GM19240 (cell line): ENCODE data around the gene APOBR.
"Not testable (repeated sequence)": the region's sequence is repeated elsewhere in the genome, so short reads cannot be mapped to it uniquely, and the experiment has no call there.

Experiments used
- DNase-seq: peaks from one replicate; pipeline ENCODE4 v3.0.0; 2011; ENCODE audit warnings: low spot score; ENCODE audit not compliant: insufficient read length

Gene APOBR

GRCh38 chr16:28498666-28499381 lies 4.4 kb downstream of the APOBR start:
- no peak for DNase-seq

DNA sequence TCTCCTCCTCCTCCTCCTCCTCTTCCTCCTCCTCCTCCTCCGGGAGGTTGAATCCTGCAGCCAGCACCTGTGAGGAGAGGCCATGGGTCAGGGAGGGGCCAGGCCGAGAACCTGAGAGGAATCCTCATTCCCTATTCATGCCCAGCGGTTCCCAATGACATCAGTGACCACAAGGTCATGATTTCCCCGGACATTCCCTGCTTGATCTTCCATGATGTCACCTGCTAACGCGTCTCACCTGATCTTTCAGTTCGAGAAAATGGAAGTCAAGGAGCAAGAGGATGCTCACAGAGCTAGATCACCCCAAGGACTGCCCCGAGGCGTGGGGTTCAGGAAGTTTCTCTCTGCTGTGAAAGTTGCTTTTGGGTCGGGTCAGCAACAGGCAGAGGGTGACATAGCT lies 5.4 kb downstream of the APOBR start:
- DNase-seq: no peak

DNA sequence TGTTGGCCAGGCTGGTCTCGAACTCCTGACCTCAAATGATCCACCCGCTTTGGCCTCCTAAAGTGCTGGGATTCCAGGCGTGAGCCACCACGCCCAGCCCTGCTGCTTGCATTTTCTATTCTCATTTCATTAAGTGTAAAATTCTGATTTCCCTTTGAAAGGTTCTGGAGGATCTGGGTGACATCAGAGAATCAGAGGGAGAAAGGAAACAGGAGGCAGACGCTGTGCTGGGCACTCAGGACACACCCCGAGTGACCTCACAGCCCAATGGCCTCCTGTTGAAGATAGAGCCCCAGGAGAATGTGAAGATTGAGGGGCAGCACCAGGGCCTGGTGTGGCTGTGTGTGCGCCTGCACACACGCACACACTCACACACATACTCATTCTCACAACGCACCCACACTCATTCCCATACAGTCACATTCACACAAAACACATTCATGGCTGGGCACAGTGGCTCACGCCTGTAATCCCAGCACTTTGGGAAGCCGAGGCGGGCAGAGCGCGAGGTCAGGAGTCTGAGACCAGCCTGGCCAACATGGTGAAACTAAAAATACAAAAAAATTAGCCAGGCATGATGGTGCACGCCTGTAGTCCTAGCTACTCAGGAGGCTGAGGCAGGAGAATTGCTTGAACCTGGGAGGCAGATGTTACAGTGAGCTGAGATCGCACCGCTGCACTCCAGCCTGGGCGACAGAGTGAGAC lies 6.2 kb downstream of the APOBR start:
- DNase-seq: not testable (repeated sequence)

GRCh38 chr16:28501258-28502232 lies 7.1 kb downstream of the APOBR start:
- no peak for DNase-seq

DNA sequence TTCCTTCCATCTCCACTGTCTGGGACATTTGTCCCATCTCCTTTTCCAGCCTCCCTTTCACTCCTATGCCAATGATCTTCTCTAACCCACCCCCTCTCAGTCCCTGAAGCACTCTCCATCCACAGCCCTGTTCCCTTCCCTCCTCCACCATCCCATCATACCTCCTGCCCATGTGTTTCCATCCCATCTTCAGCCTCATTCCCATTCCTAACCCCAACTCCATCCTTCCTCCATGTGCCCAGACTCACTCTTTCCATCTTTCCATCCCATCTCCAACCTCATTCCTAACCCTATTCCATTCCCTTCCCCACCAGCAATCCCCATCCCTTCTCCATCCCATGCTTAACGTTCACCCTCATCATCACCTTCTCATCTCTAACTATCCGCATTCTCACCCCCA lies 7.8 kb downstream of the APOBR start:
- no peak for DNase-seq

DNA sequence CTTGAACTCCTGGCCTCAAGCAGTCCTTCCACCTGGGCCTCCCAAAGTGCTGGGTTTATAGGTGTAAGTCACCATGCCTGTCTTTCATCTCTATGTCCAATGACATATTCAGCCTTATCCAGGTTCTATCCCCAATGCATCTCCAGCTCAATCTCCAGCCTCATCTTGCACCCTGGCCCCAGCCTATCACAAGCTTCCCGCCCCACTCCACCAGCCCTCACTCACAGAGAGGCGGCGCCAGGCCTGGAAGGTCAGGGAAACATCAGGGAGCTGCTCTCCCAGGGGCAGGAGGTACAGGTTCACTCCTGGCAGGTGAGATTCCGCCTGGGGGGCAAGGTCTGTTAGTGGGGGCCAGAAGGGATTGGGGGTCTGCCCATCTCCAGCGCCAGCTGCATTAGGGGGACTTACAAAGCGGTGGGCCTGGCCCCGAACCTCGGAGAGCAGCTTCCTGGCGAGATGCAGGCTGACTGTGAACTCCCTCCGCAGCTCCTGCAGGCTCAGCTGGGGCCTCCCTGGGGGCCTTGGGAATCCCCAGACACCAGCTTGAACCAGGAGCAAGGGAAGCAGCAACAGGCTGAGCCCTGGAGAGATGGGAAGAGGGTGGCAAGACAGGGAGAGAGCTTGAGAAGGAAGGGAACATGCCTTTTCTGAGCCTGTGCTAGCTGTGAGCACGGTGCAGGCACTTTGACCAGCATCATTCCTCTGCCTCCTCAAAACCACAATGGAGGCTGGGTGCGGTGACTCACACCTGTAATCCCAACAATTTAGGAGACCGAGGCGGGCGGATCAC lies 9.2 kb downstream of the APOBR start:
- DNase-seq: no peak

DNA sequence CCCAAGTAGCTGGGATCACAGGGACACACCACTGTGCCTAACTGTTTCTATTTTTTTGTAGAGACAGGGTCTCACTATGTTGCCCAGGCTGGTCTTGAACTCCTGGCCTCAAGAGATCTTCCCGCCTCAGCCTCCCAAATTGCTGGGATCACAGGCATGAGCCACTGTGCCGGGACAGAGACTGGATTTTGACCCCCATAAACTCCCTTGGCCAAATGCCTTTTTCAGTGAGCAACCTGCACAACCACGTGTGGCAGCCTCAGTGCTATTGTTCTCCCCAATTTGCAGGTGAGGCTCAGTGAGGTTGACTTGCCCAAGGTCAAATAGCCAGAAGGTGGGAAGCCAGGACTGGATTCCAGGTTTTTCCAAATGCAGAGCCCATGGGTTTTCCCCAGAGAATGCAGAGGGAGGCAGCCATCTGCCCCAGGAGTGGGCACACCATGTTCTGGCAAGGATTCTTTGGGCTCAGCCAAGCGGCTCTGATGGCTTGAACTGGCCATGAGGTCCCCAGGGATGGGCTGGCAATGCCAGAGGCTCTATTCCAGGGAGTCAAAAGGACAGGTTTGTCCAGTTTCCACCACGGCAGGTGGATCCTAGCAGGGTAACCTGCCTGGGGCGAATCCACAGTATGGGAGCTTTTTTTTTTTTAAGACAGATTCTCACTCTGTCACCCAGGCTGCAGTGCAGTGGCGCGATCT lies 10.4 kb downstream of the APOBR start:
- no peak for DNase-seq

GRCh38 chr16:28505489-28506137 lies 11.2 kb downstream of the APOBR start:
- DNase-seq: no peak

DNA sequence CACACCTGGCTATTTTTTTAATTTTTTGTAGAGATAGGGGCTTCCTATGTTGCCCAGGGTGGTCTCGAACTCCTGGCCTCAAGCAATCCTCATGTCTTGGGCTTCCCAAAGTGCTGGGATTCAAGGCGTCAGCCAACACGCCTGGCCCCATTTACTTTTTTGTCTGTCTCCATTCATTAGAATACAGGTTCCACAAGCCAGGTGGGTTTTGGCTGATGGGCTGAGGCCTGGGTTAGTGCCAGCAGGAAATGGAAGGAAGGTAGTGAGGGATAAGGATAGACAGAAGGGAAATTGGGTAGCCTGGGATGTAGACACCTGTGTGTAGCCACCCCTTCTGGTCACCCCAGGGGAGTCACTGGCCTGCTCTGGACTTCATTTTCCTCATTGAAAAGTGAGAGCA lies 16.6 kb downstream of the APOBR start:
- no peak for DNase-seq

- DNase-seq: no peak
These were observed 17.7 kb downstream of the APOBR start for GRCh38 chr16:28511801-28512789.

DNA sequence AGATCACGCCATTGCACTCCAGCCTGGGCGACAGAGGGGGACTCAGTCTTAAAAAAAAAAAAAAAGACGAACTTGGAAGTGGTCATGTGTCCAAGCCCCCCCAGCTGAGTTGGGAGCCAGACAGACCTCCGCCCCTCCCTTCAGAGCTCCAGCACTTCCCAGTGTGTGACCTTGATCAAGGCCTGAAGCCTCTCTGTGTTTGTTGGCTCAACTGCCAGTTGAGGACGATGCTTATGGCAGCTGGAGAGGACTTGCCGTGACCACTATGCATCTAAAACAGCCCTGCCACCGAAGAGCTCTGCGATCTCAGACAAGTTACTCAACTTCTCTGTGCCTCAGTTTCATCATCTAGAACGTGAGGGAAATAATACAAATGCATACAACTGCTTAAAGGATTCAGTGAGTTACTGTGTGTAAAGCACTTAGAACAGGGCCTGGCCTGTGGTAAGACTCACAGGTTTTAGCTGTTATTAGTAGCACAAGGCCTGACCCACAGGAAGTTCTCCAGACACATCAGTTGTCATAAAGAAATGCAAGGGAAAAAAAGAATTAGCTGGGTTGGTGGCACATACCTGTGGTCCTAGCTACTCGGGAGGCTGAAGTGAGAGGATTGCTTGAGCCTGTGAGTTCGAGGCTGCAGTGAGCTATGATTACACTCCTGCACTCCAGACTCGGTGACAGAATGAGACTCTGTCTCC lies 19.2 kb downstream of the APOBR start:
- no peak for DNase-seq

- DNase-seq: no peak
These were observed 19.8 kb downstream of the APOBR start for GRCh38 chr16:28514246-28514645.

DNA sequence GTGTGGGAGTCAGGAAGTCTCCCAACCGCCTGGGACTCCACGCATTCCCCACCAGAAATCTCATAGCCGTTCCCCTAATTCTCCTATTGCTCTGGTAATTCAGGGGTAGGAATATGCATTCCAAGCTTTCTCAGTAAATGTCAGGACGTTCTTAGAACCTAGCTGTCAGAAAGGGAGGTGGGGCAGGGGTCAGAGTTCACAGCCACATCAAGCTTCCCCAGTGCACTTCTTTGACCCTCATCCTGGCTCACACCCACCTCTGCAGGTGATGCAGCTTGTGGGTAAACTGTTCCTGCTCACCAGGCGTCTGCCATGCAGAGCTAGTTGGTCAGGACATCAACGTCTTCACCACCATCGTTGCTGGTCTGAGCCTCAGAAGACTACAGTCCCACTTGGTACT lies 26.2 kb downstream of the APOBR start:
- DNase-seq: no peak

GRCh38 chr16:28521436-28521835 lies 27.0 kb downstream of the APOBR start:
- DNase-seq: no peak

DNA sequence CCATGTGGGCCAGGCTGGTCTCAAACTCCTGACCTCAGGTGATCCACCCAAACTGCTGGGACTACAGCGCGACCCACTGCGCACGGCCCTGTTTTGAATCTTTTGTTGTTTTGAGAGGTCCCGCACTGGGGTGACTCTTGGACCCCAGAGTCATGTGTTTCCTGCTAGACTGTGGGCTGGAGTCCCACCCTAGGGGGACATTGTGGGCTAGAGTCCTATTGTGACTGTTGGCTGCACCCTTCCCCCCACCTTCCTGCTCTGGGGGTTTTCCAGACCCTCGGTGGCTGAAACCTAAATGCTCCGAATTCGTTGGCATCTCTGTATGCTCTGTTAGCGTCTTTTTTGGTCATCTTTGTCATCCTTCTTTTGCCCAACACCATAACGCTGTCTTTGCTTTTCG lies 28.3 kb downstream of the APOBR start:
- no peak for DNase-seq

DNA sequence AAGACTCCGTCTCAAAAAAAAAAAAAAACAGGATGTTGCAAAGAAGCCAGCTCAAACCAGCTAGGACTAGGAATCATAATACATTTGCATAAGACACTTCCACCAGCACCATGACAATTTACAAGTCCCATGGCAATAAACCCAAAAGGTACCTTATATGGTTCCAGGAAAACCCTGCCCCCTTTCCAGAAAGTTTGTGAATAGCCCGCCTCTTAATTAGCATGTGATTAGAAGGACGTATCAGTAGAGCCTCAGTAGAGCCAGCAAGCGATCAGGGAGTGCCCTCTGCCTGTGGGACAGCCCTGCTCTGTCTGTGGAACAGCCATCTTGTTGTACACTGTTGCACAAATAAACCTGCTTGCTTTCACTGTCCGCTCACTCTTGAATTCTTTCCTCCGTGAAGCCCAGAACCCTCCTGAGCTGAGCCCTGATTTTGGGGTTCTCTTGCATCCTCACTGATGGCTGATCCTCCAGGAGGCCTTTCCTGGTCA lies 30.3 kb downstream of the APOBR start:
- no peak for DNase-seq

GRCh38 chr16:28526201-28527099 lies 32.0 kb downstream of the APOBR start:
- DNase-seq: no peak
